GM19035 (cell line): ENCODE results near the gene LYRM4.
"Not testable (repeated sequence)": the region's sequence is repeated elsewhere in the genome, so short reads cannot be mapped to it uniquely, and the experiment has no call there.

Experiments used
- ATAC-seq: cut with Tn5 transposase; IDR thresholded peaks from one replicate; pipeline ENCODE4 v1.9.1; 2021; ENCODE audit not compliant: unreplicated experiment

The LYRM4 gene

DNA sequence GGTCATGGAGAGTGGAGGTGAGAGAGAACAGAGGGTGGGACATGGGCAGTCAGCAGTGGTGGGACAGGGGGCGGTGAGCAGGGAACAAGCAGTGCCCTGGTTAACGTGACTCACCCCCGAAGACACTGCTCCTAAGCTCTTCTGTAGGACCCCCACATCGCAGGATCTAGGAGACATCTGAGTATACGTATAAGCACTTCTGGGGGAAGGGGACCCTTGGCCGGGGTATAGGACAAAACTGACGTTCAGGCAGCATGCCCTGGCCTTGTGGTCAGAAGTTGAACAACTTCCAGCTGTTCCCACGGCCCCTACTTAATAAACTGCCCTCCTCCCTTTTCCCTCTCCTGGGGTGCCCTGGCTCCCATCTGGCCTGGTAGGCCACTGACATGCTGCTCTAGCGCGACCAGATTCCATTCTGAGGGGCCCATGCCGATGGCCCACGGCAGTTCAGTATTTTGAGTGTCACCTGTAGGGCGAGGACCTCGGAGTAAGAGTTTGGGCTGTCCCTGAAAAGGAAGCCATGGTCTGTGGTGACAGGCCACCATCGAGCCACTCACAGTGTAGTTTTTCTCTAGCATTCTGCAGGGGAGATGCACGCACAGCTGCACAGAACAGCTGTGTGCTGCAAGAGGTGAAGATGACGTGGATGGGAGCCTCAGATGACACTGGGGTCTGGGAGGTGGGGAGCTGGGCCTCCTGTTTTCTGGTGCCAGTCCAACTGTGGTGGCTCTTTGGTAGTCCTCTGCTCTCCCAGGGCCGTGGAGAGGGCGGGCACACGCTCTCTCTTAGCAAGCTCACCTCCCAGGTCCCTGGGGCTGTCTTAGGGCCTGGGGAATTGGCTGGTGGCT is 137.2 kb downstream of the LYRM4 start:
- no peak for ATAC-seq

DNA sequence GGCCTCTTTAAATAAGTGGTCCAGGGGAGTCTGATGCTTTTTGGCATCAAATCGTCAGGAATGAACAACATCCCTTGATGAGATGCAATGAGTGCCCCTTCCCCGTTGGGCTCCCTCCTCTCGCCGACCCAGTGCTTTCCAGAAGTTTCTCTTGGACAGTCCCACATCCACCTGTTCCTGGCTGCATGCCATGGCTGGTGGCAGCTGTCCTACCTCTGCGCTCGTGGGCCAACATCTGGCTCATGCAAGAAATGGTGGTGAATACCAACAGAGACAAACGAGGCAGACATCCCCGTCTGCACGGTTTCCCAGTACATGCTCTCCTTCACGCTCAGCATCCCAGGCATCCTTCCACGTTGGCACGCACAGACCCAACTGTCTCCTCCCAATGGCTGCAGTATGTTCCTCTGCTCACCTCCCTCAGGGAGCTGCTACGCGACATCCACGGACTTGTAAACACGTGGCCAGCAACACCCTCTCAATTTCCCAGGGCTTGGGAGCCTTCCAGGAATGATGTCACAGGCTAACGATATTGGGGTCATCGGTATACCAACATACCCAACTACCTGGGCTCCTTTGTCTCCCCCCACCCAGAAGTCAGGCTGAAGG is 138.1 kb downstream of the LYRM4 start:
- ATAC-seq = no peak

DNA sequence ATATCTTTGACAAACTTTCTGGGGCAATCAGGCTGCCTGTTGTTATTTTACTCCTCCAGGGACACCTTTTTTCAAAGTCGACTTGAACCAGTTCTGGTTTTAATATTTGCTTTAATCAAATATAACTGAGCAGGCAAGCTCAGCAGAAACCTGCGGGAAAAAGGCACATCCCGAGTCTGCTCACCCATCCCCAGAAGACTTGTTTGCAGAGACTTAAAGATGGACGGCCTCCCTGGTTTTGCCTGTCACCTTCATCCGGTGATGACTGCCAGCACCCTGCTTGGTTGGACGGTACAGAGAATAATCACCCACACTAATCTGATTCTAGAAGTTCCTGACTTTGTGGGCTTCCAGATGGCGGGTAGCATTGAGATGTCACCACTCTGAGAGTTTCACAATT is 138.8 kb downstream of the LYRM4 start:
- ATAC-seq = no peak

DNA sequence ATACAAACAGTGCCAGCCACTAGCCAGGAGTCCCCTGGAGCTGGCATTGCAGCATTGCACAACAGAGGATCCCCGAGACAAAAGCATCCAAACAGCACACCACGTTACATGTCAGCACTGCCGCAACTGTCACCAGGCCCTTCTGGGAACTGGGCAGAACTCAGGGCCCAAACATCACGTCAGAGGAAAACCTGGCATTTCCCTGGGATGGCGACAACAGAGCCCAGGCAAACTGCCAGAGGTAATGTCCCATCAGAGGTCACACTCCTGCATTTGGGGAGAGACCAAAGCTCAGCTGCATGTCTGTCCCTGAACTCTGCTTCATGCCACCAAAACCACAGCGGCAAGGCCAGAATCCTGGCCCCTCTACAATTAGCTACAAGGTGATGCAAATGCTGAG is 139.3 kb downstream of the LYRM4 start:
- ATAC-seq = no peak

DNA sequence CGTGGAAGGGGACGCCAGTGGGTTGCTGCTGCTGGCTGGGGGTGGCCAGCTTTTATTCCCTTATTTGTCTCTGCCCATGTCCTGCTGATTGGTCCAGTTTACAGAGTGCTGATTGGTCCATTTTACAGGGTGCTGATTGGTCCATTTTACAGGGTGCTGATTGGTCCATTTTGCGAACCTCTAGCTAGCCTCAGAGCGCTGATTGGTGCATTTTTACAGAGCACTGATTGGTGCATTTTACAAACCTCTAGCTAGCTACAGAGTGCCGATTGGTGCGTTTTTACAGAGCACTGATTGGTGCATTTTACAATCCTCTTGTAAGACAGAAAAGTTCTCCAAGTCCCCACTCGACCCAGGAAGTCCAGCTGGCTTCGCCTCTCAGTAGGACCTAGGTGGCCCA is 140.2 kb downstream of the LYRM4 start:
- ATAC-seq = not testable (repeated sequence)

DNA sequence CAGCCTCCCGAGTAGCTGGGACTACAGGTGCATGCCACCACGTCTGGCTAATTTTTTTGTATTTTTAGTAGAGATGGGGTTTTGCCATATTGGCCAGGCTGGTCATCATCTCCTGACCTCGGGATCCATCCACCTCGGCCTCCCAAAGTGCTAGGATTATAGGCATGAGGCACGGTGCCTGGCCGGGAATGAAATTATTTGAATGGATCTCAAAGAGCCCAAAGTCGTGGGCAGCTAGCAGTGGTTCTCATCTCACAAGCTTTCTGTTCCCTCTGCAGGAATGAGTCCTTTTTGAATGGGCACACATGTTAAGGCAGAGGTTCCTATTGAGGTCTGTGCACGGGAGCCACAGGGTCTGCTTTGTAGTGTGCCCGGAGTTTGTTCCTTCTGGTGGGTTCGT is 140.7 kb downstream of the LYRM4 start:
- no peak for ATAC-seq

DNA sequence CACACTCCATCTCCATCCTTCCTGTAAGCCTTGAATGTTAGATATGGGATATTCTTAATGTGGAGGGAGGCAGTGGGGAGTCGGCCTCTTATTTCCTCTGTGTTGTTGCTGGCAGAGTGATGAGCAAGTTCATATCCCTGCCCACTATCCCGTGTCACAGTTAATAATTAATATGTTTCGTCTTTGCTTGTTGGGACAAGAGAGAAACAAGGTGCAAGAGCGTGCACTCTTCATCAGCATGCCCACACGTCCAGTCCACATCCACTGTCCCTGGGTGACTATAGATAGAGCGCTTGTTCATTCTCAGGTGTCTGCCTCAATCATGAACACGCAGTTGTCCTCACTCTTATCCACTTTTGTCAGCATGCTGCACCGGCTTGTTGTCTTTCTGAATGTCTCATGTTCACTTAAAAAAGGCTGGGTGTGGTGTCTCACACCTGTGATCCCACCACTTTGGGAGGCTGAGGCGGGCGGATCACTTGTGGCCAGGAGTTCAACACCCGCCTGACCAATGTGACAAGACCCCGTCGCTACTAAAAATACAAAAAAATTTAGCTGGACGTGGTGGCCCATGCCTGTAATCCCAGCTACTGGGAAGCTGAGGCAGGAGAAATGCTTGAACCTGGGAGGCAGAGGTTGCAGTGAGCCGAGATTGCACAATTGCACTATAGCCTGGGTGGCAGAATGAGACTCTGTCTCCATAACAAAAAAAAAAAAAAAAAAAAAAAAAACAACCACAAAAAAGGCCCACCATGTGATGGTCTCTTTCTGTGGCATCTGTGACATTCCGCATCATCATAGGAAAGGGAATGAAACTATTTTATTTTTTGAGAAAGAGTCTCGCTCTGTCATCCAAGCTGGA is 141.4 kb downstream of the LYRM4 start:
- ATAC-seq = no peak

DNA sequence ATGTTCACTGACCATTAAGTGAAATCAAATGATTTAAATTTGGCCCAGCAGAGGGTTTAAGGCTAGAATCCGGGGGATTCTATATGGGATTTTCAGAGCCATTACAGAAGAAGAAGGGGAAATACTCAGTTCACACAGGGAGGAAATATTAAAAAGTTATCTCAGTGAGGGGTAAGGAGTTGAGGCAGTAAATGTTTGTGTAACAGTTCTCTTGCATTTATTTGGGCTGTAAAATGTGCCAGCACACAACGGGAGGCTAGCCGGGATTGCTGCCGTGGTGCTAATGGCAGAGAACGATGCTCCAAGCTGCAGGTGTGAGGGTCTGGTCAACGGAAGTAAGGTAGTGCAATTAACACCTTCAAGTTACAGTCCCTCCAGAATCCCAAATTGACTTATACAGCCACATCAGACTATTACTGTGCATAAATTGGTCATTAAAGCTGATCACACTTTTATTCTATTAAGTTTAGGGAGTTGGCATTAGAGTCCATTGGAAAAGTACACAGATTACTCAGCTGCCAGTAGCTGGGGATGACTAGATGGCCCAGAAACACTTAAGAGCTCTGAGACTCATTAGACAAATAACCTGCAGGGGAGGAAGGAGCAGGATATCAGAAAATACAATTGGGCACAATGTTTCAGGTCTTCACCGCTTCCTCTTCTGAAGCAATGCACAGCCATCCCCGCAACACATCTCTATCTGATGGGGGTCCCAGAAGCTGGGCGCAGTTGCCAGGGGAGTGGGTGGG is 144.3 kb downstream of the LYRM4 start:
- no peak for ATAC-seq

DNA sequence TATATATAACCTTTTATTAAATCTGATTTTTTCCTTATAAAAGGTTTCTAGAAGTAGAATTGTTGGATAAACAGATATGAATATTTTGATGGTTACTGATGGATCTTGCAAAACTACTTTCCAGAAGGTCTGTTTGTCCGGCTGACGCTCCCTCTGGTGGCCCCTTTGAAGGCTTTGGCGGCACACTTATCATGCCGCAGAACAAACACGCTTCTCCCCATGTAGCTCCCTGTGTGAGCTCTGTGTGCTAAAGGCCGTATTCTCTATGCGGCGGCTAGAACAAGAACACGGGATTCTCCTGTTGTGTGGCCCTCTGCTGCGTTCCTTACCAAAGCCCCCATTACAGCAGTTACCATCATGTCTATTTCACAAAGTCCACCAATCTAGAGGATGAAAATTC is 145.6 kb downstream of the LYRM4 start:
- ATAC-seq = no peak

DNA sequence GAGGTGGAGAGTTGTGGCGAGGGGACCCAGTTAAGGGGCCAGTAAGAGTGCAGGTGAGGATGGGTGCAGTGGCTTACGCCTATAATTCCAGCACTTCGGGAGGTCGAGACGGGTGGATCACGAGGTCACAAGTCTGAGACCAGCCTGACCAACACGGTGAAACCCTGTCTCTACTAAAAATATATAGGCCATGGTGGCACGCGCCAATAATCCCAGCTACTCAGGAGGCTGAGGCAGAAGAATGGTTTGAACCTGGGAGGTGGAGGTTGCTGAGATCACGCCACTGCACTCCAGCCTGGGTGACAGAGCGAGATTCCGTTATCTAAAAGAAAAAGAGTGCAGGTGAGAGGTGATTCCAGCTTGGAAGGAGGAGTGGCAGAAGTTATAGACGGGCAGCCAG is 147.7 kb downstream of the LYRM4 start:
- ATAC-seq = no peak

DNA sequence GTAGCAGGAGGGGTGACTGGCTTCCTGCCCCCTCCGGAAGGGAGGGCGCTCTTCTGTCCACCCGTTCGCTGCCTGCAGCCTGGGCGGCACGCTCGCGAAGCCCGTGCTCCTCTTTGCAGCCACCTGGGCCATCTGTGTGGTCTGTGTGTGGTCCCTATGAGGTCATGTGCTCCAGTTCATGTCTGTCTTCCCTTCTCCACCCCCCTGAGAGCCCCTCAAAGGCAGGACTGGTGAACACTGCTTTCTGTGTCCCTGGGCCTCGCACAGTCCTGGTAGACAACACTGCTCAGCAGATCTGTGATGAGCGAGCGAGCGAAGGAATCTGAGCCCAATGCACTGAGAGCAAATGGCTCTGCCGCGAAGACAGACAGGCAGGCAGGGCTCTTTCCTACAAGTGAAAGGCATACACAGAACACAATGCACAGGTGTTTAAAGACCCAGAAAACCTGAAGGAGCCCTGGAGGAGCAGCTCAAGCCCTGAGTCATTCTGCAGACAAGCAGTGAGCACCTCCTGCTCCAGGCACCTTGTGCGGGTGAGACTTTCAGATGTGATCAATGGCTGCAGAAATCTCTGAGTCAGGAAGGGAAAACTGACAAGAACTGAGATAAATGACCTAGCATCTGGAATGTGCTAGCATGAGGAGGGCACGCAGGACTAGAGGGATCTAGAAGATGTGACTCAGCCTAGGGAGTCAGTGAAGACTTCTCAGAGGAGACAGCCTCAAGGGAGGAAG is 148.5 kb downstream of the LYRM4 start:
- no peak for ATAC-seq

DNA sequence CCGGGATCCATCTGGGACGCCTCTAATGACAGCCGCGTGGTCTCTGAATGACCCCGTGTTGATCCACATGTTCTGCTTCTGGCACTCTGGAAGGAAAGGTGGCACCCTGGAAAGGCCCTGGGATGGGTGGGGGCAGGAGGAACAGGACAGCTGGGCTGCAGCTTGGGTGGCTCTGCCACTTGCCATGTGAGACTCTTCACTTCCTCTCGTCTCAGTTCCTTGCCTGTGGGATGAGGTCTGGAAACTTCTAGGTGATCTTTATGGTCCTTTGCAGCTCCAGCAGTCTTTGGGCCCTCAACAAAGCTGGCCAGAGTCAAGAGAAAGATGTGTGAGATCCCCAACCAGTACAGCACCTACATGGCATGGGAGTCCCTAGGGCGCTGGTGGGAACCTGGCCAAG is 149.1 kb downstream of the LYRM4 start:
- no peak for ATAC-seq

DNA sequence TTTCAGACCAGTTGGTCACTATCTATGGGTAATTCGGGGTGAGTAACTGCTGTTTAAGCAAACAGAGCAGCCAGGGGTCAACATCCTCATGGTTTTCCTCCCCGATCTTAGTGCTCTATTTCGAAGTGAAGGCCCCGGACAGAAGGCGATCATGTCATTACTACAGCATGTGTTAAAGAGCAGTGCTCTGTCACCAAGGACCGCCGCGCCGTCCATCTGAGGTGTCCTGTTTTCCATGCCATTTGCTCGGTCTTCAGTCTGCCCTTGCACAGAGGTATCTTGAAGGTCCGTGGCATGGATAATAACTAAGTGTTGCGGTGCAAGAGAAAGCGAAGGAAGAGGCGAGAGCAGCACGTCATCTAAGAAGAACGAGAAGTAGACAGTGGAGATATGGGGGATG is 150.5 kb downstream of the LYRM4 start:
- ATAC-seq = no peak

DNA sequence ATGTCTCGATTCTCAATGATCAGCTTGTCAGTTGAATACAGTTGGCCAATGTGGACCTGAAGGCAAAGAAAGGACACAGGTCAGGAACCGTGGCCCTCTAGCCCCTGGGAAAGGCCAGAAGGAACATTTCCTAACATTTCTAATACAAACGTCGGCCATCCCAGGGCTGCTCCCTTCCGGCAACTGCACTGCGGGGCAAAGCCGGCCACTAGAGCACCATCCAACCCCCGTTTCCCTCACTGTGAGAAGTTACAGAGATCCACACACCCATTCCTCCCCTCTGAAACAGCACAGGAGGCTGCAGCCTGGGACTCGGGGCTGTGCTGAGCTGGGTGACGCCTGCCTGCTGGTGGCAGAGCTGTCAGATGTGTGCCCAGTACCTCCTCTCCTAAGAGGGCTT is 151.3 kb downstream of the LYRM4 start:
- ATAC-seq = no peak

DNA sequence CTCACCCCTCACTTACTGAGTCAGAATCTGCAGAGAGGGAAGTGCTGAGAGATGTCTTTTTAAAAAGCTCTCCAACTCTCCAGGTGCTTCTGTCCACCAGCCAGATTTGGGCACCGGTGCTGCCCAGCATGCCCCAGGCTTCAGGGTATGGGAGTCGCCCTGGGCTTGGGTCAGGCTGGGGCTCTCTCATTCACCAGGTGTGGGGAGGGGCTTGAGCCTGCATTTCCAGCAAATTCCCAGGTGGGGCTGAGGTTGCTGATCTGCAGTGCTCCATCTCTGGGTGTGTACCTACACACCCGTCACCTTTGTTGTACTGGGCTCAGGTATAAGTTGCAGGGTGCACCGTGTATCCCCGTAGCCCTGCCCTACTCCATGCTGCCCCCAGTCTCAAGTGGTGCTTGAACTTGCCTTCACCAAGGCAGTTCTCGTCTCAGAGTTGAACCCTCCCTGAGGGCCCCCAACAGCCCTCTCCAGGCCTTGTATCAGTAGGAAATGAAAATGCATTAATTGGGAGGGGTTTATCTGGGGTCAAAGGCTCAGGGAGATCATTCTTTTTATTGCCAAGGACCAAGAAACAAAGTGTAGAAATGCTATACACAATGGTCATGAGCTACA is 152.1 kb downstream of the LYRM4 start:
- no peak for ATAC-seq

DNA sequence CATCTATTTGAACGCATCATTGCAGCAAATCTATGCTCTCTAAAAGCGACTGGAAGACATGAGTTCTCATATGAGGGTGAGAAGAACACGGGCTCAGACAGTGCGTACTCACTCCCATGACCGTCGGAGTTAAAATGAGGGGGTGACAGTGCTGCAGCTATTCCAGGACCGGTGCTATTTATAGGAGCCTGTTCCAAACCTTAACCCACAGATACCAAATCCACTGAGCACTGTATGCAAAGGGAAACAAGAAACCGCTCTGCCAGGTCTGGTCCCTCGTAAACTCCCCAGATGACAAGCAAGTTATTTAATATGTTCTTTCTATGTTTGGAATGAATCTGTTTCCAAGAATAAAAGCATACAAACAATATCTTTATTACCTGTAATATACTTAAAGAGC is 152.7 kb downstream of the LYRM4 start:
- ATAC-seq = no peak

DNA sequence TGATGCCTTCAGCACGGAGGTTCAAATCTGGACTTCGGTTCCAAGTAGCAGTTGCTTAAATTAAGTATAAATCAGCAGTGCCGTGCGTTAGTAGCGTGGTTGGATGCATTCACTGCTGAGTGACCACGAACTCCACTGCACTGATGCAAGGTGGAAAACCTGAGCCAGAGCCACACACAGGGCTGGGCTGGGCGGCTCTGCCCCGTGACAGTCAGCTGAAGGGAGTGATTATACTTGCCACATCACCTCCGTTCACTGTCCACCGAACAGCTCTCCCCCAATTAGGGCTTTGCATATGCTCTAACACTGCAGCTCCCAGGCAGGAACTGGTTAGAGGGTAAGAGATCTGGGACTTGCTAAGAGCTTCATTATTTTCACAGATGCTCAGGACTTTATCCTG is 153.4 kb downstream of the LYRM4 start:
- no peak for ATAC-seq

DNA sequence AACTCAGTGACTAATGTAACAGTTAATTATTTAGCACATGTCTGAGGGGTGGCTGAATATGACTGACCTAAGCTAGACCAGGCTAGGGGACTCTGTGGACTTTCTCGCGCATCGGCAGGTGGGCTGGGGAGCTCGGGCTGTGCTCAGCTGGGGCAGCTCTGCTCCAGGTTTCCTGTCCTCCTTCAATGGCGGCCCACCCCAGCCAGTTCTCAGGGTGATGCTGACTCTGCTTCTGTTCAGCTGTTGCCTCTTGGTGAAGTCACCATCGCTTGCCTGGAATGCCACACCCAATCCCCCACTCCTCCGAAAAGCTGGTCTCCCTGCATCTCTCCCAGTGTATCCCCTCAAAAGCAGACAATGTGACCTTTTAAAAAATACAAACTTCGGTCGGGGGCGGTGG is 155.6 kb downstream of the LYRM4 start:
- ATAC-seq = no peak

DNA sequence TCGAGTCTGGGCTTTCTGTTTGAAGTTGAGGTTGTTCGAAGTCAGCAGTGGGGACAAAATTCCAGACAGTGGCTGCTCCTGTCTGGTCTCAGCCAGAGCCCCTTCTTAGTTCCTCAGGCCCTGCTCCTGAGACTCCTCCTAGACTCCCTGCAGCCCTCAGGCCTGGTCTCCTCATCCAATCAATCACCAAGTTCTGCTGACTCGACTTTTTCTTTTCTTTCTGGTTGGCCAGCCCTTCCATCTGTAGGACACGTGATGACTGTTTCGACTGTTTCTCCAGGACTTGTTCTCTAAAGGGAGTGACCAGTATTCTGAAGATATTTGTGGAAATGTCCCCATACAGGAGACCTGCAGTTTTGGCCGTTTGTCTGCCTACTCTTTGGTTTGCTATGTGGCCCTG is 156.1 kb downstream of the LYRM4 start:
- no peak for ATAC-seq

DNA sequence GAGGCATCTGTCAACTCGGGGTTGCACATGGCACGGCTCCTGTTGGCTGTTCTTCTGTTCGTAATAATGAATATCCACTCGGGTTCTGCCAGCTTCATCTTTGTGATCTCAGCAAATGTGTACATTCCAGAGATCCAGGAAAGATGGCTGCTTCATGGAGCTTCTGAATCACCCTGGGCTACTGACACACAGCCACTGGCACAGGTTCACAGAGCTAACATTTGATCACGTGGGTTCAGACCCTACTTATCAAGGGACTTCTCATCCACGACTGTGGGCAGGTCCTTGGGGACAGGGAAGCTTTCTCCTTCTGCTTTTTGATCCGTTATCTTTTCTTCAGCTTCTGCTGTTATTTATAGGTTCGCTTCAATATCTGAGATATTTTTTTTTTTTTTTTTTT is 157.5 kb downstream of the LYRM4 start:
- no peak for ATAC-seq
